Central memory CD8-positive, alpha-beta T cell (primary cell): Measurements from ENCODE around the gene NT5C3A.
"Not testable (repeated sequence)": the region's sequence is repeated elsewhere in the genome, so short reads cannot be mapped to it uniquely, and the experiment has no call there.

Experiments used
- ATAC-seq: fragments of 150-1000 bp; cut with Tn5 transposase; replicated peaks from 2 replicates; pipeline ENCODE4 v1.10.0; 2022; ENCODE audit warnings: mild to moderate bottlenecking, moderate FRiP score, moderate number of reproducible peaks; ENCODE audit not compliant: poor library complexity, severe bottlenecking; ENCODE audit errors: extremely low read depth
- DNase-seq, 2 donors: peaks; one replicate each; pipeline ENCODE4 v3.0.0; 2021; ENCODE audit warnings: low spot score in 2 of 2
- H3K27ac Mint-ChIP-seq: one replicate; pipeline ENCODE4 v1.8.0; 2022; ENCODE audit warnings: low read depth, mild to moderate bottlenecking, moderate library complexity, mixed read lengths
- H3K27me3 Mint-ChIP-seq: one replicate; pipeline ENCODE4 v1.8.0; 2022; ENCODE audit warnings: mixed read lengths
- H3K36me3 Mint-ChIP-seq: one replicate; pipeline ENCODE4 v1.8.0; 2022; ENCODE audit warnings: mild to moderate bottlenecking, moderate library complexity, mixed read lengths; ENCODE audit not compliant: insufficient read depth
- H3K4me1 Mint-ChIP-seq: one replicate; pipeline ENCODE4 v1.8.0; 2022; ENCODE audit warnings: mixed read lengths
- H3K4me3 Mint-ChIP-seq: one replicate; pipeline ENCODE4 v1.8.0; 2022; ENCODE audit warnings: mild to moderate bottlenecking, moderate library complexity, mixed read lengths
- H3K9me3 Mint-ChIP-seq: one replicate; pipeline ENCODE4 v1.8.0; 2022; ENCODE audit warnings: mixed read lengths

Gene NT5C3A

DNA sequence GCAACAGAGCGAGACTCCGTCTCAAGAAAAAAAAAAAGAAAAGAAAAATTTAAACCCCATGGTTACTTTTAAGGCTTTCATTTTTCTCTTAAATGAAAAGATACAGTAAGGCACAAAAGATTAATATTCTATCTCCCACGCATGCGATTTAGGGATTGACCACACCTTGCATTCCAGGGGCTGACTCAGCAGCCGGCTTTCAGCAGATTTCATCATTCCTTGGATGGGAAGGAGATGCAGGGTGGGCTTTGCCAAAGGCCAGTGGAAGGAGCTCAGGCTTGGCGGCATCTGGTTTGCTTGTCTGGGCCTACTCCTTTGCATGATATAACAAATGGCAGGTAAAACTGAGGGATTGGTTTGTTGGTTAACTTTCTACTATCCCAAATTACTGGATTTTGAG, 83.3 kb downstream of the NT5C3A start:
- not testable (repeated sequence) for H3K27ac Mint-ChIP-seq, H3K36me3 Mint-ChIP-seq, H3K9me3 Mint-ChIP-seq, DNase-seq, H3K4me3 Mint-ChIP-seq, ATAC-seq, H3K4me1 Mint-ChIP-seq
- peaks cover 20% of the 10 kb centered on the region for H3K27me3 Mint-ChIP-seq

DNA sequence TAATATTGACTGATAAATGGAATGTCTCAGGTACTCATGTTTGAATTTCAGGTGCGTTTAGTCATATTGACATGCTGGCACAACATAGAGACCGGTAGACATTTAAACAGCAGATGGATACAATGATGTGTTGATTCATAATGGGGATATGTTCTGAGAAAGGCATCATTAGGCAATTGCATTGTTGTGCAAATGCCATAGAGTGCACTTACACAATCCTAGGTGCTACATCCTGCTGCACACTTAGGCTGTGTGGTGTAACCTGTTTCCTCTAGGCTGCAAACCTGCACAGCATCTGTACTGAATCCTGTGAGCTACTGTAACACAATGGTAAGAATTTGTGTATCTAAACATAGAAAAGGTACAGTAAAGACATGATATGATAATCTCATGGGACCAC, 85.4 kb downstream of the NT5C3A start:
- H3K27ac Mint-ChIP-seq, ATAC-seq, H3K36me3 Mint-ChIP-seq, DNase-seq, H3K9me3 Mint-ChIP-seq, H3K4me1 Mint-ChIP-seq, H3K4me3 Mint-ChIP-seq: not testable (repeated sequence)
- peaks cover 25% of the 10 kb centered on the region for H3K27me3 Mint-ChIP-seq

DNA sequence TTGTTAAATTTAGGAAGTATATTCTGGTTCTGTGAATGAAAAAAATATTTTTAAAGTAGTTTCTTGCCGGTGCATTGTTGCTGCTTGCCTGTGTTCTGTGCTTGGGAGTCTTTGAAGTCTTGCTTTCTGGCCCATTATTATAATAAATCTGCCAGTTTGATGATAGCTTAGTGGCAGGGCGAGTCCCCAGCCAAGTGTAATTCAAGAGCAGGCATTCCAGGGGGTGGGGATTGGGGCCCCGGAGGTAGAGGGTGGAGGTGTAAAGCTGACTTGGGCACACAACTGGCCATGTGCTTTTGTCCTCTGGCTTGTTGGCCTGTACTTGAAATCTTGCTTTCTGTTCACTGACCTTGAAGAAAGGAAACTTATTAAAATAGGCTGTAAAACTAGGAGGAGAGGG, 90.6 kb downstream of the NT5C3A start:
- not testable (repeated sequence) for ATAC-seq, DNase-seq, H3K4me1 Mint-ChIP-seq, H3K9me3 Mint-ChIP-seq, H3K4me3 Mint-ChIP-seq, H3K36me3 Mint-ChIP-seq, H3K27ac Mint-ChIP-seq
- H3K27me3 Mint-ChIP-seq, result peaks cover 22% of the 10 kb centered on the region

DNA sequence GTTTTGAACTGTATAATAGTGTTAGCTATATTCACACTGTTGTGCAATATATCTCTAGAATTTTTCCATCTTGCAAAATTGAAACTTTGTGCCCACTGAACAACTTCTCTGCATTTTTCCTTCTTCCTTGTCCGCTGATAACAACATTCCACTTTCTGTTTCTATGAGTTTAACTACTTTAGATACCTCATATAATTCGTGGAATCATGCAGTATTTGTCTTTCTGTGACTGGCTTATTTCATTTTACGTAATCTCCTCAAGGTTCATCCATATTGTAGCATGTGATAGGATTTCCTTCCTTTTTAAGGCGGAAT, 95.4 kb downstream of the NT5C3A start:
- not testable (repeated sequence) for ATAC-seq, DNase-seq, H3K9me3 Mint-ChIP-seq, H3K4me3 Mint-ChIP-seq, H3K36me3 Mint-ChIP-seq, H3K27ac Mint-ChIP-seq, H3K4me1 Mint-ChIP-seq
- peaks cover 16% of the 10 kb centered on the region for H3K27me3 Mint-ChIP-seq

DNA sequence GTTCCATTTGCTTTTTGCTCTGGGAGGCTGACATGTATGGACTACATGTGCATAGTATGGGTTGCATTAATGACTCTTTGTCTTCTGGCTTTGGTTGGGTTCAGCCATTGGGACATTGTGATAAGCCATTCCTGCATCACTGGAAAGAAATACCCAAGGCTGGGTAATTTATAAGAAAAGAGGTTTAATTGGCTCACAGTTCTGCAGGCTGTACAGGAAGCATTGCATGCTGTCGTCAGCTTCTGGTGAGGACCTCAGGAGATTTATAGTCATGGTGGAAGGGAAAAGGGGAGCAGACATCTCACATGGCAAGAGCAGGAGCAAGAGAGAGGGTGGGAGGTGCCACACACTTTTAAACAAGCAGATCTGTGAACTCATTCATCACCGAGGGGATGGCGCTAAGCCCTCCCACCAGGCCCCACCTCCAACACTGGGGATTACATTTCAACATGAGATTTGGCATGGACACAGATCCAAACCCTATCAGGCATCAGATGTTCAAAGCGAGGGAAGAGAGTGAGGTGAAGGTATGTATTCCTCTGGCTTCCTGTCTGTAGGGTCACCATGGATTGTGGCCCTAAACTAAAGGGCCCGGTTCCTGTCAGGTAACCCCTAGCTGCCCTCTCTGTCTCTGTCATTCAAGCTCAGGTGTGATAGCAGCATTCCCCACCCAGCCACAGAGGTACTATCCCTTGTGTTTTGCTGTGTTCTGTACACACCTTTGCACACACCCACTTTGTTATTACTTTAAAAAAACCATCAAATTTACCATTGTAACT, 95.9 kb downstream of the NT5C3A start:
- DNase-seq, H3K4me1 Mint-ChIP-seq, H3K4me3 Mint-ChIP-seq: not testable (repeated sequence)

DNA sequence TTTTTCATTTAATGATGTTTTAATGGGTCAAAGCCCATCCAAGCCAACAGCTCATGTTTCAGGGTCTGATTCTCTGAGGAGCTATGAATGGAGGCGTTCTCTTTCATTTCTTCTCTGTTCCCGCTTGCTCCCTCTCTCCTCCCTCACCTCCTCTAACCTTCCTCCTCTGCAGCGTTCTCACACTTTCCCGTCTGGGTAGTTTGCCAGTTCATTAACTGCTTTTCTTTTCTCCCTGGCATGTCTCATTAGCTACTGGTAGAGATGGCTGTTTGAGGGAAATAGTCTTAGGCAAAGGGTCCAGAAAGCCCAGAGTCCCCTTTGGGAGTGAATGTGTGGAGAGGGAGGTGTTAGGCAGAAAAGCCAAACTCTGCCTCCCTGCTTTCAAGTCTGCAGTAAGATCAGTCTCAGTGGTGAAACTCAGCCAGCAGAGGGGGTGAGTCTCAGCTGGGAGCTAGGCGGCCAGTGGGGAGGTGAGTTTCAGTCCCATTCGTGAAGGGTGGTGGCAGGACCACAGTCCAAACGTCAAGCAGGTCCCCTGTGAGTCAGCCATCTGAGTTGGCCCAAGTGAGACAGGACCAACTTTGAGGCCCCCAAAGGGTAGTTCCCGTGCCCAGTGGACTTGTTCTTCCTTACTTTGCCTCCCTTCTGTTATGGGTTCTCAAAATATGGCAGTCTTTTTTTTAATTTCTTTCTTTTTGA, 98.0 kb downstream of the NT5C3A start:
- H3K27ac Mint-ChIP-seq, H3K4me1 Mint-ChIP-seq, H3K36me3 Mint-ChIP-seq, H3K9me3 Mint-ChIP-seq, H3K4me3 Mint-ChIP-seq, DNase-seq: not testable (repeated sequence)
- peak; percentile 78 for ATAC-seq
- peaks cover 27% of the 10 kb centered on the region for H3K27me3 Mint-ChIP-seq

More for the DNA sequence above, 95.9 kb downstream of the NT5C3A start:
- H3K36me3 Mint-ChIP-seq, H3K27ac Mint-ChIP-seq, H3K9me3 Mint-ChIP-seq, ATAC-seq: not testable (repeated sequence)
- peaks cover 14% of the 10 kb centered on the region for H3K27me3 Mint-ChIP-seq
